ENCODE data around the gene TRIML1.

DNA sequence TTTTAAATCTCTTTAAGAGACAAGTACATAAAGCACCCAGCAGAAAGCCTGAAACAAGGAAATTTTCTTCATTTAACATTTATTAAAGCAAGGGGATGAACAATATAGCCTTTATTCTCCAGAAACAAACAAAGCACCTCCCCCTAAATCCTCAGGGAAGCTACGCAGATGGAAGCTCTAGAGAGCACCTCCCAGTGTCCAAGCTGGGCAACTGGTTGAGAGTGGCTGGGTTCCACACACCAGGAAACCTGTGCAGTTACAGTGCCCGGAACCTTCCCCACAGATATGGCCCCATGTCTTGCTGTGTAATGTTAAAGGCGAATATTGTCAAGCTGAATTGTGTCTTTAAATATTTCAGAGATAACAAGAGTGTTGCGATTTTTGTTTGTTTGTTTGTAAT, 8.9 kb upstream of the TRIML1 start:
- TF ChIP-seq, protein P1, sequence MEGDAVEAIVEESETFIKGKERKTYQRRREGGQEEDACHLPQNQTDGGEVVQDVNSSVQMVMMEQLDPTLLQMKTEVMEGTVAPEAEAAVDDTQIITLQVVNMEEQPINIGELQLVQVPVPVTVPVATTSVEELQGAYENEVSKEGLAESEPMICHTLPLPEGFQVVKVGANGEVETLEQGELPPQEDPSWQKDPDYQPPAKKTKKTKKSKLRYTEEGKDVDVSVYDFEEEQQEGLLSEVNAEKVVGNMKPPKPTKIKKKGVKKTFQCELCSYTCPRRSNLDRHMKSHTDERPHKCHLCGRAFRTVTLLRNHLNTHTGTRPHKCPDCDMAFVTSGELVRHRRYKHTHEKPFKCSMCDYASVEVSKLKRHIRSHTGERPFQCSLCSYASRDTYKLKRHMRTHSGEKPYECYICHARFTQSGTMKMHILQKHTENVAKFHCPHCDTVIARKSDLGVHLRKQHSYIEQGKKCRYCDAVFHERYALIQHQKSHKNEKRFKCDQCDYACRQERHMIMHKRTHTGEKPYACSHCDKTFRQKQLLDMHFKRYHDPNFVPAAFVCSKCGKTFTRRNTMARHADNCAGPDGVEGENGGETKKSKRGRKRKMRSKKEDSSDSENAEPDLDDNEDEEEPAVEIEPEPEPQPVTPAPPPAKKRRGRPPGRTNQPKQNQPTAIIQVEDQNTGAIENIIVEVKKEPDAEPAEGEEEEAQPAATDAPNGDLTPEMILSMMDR (IDR thresholded peaks at IDR 0.05), result no peak
- no peak for TF ChIP-seq POLR2A (IDR thresholded peaks at IDR 0.05)
